Cerebellar cortex (tissue), 1 donor: ENCODE measurements around the gene IRX2.
A peak's percentile ranks its signal among the peaks of the same experiment; 100 is the strongest.

ENCODE experiments used
- DNase-seq: peaks from one replicate; pipeline ENCODE4 v3.0.0-alpha.2; 2015; ENCODE audit warnings: low spot score

The IRX2 gene

DNA sequence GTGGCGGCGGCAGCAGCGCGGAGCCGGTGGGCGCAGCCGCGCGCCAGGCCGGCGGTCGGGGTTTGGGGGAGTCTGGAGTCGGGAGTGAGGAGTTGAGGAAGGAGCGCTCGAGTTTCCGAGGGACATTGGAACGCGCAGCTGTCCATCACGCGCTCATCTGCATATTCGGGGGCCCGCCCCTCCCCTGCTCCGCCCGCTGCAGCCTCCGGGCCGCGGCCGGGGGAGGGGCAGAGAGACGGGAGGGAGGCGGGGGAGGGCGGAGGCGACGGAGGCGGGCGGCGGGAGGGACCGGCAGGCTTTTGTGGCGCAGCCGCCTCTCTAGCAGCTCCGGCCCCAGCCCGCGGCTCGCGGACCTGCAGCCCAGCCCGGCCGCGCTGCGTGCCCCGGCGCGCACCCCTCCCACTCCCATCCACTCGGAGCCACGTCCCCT lies at the start of gene IRX2:
TSS of gene IRX2 (minus strand) at position 86 of the 430 bp plus-strand sequence. CDS start 264 bp downstream, outside the sequence.
- DNase-seq, result peak; percentile 18

DNA sequence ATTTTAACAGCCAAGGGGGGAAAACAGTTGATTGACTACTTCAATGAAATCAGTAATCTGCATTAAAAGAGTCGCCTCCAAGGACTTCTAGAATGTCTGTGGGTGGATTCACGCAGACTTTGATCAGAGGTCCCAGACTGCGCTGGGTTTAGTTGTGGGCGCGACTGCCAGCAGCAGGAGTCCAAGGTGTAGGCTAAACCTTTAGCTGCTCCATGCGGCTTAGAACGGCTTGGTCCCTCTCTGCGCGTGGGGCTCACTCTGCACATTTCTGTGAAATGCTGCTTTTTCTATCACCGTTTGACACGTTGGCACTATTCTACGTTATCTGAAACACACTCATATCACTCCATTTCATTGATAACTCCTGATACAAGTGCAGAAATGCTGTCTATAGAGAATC lies 48.6 kb upstream of the IRX2 start:
- no peak for DNase-seq

DNA sequence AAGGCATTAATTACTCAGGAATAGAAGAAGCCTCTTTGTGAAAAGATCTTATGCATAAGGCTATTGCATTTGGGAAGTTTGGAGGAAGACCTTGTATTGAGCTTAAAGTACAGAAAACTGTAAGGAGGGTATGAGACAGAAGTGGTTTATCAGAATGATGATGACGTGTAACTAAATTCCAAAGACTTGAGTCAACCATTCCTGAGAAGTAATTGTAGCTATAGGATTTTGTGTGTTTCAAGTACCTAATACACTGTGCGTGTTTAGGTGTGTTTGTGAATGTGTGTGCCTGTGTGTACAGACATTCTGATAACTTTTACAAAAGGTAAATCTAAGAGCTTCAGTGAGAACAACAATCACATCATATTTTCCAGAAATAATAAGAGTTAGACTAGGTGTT lies 46.5 kb upstream of the IRX2 start:
- DNase-seq, result no peak

DNA sequence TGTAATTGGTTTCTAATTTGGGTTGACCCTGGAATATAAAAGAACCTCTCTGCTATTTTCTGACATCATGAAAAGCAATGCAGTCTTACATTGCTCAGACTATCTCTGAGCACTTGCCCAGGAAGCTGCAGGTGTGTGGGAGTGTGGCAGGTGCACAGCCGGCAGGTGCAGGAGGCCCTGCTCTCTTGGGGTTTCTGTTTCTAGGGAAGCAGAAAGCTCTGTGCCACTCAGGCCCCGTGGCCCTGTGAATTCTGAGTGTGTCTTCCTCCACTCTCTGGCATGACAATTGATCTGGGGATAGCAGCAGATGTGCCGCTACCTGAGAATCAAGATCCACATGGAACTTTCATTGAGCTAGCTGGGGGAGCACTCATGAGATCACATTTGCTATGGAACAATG lies 45.7 kb upstream of the IRX2 start:
- no peak for DNase-seq

DNA sequence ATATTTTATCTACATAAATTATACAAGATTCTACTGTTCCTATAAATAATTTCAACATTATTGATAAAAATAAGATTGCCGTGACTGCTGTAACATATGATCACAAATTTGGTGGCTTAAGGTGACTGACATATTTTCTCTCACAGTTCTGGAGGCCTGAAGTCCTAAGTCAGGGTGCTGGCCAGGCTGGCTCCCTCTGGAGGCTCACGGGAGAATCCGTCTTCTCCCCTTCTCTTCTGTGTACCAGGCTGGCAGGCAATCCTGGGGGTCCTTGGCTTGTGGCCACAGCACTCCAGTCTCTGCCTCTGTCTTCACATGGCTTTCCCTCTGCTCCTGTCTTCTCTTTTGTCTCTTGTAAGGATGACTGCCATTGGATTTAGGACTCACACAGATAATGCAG lies 31.7 kb upstream of the IRX2 start:
- no peak for DNase-seq

DNA sequence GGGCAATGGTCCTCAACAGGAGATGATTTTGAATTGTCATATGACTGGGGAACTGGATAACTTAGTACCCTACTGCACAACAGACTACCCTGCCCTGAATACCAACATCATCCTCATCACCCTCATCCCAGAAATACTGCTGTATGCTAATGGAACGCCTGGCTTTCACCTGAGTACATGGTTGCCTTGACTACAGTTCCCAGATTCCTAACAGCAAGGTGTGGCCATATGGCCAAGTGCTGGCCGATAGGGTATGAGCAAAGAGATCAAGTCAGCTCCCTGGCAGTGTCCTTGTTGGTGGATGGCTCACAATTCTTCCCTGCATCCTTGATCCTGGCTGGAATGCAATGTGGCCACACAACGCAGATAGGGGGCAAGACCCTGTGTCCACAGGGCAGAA lies 31.2 kb upstream of the IRX2 start:
- no peak for DNase-seq

DNA sequence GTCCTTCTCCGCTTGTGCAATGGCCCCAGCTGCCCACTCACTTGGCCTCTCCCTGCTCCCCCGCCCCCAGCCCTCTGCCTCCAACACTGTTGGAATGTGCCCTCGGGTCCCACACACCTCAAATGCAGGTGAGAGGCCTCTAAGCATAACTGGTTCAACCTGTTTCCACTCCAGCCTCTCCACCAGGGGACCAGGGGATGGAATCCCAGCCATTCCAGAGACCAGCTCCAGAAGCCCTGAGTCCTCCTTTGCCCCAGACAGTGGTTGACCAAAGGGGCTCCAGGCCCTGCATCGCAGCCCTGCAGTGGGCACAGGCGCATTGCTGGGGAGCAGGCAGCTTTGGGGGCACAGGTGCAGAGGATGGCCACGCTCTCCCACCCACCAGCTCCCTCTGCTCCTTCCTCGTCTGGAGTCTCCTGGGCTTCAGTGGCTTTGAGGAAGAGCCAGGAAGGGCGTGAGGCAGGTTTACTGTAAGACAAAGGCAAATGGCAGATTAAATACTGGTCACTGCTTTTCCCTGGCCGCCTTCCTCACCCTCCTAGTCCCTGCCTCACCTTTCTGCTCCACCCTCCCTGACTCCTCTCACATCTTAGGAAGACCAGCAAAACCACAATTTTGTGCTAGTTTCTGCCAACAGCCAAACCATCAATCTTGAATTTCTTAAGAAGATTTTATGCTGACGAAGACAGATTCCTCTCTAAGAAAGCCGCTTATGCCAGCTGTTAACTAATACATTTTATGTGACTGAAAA lies 29.1 kb upstream of the IRX2 start:
- DNase-seq, result no peak

DNA sequence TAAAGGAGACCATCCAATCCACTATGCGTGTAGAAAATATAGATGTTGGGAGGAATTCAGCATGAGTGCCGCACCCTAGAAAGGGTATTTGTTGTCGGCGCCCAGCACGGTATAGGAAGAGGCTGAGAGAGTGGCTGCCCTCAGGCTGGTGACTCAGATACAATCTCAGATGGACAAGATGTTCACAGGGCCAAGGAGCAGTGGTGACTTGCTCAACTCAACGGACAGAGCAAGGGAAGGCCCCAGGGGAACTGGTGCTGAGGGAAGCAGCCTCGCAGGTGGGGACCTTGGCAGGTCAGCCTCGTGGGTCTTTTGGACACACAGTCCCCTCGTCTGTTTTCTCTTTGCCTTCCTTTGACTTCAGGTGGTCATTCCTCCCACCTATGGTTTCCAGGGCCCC lies 28.0 kb upstream of the IRX2 start:
- DNase-seq, result no peak

DNA sequence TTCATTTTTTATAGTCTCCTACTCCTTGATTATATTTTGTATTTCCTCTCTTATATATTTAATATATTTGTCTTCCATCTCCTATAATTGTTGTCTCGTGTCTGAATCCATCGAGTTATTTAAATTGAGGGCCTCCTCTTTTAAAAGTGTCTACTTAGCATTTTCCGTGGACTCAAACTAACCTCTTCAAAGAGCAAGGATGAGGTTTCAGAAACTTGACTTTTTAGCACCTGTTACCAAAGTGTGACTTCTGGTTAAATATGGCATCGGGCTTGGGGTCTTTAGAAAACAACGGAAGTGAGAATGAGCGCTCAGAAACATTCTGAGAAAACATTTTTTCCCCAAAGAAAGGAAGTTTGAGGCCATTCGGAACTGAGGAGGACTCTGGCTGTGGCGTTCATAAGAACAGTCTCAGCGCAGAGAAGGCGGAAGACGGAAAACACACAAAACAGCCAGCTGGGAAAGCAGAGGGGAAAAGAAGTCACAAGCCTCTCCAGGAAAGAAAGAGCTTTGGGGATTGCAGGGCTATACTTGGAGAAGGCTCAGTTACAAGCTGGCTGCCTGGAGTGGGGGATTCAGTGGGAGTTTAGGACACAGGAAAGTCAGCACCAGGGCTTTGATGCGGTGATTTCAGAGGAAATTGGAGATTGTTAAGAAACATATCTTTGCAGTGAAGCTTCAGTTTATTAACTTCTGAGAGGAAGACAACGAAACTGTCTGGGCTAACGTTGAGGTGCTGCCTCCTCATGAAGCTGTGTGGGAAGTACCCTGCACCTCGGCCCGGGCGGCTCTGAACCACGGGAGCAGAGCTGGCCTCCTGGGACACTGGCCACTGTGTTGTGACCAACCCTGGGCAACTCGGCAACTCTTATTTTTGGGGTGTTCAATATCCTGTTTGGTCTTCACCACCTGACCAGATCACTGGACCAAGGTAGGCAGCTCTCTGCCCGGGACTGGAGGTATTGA lies 25.1 kb upstream of the IRX2 start:
- DNase-seq, result no peak

DNA sequence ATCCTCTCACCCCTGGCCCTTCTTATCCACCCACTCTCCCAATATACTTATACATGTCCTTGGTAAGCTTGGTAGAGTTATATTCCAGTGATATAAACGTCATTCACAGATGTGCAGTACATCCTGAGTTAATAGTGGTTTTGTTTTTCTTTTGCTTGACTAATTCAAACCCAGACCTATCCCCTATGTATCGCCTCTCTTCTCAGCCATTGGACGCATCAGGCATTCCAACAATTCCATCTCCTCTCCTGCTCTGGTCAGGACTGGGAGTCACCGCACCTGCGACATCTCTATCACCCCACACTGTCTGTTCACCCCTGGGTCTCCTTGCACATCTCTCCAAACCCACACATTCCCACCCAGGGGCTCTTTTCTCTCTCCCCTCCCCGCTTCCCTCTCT lies 21.9 kb upstream of the IRX2 start:
- no peak for DNase-seq

DNA sequence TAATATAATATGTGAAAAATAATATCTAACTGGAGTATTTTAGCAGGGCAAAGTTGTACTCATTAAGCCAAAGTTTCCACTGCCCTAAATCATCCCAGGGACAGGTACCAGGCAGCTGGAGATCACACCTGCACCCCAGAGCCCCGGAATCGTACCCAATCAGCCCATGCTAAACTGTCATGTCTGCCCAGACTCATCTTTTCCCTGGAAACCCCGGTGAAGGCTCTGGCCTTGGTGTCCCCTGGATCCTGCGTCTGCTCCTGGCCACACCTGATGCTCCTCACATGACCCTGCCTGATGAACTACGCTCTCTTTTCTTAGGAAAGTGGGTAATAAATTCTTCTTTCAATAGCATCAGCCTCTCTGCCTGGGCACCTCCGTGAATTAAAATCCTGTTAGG lies 15.6 kb upstream of the IRX2 start:
- no peak for DNase-seq

DNA sequence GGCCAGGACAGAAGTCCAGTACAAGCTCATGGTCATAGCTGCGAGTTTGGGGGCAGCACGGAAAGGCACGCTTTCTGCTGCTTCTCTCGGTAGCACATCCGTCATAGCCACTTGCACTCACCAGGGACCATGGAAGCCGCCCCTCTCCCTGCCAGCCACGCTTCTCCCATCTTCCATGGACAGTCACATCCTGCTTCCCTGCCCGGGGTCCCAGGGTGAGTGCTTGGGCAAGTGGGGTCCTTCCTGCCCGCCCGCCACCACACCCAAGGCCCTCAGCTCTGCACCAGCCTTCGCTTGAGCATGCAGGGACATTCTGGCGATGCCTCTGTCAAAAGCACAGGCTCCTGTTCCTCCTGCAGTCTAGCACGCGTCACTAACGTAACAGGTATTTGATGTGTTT lies 13.1 kb upstream of the IRX2 start:
- no peak for DNase-seq

DNA sequence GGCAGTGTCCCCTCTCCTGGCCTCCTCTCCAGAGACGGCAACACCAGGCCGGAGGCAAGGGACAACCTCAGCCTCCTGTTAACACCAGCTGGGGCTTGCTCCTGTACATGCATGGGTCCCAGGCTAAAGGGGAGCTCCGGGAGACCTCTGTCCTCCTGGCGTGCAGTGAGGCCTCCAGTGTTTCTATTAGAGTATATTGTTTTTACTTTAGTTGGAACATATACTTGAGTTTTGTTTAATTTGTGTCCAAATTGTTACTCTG lies 12.0 kb upstream of the IRX2 start:
- DNase-seq, result no peak

DNA sequence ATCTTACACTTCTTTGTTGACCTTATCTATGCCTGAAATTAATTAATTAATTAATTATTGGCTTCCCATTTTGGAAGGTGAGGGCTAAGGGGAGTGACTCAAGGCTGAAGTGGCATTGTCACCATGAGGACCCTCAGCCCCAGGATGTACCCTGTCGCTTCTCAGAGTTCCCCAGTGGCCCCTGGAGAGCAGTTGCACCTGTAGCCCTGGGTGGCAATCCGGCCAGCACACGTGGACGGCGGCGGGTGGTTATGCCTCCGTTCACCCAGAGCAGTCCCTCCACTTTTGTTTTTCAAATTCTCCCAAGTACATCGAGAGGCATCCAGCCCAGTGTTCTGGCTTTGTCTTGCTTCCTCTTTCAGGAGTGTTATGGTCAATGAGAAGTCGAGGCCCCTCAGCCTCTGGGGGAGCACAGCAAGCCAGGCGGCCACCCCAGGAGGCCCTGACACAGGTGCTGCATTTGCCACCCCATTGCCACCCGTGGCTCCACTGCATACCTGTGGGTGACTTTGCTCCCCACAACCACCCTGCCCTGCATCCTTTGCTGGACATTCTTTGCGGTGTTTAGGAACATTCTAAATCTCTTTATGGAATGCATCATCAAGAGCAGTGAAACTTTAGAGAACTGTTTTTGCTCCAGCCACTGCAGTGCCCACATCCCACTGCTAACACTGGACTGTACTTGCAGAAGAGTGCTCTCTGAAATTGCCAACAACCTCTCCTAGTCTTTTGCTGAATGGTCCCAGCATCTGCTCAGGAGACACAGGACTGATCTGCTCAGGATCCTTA lies 11.5 kb upstream of the IRX2 start:
- no peak for DNase-seq

DNA sequence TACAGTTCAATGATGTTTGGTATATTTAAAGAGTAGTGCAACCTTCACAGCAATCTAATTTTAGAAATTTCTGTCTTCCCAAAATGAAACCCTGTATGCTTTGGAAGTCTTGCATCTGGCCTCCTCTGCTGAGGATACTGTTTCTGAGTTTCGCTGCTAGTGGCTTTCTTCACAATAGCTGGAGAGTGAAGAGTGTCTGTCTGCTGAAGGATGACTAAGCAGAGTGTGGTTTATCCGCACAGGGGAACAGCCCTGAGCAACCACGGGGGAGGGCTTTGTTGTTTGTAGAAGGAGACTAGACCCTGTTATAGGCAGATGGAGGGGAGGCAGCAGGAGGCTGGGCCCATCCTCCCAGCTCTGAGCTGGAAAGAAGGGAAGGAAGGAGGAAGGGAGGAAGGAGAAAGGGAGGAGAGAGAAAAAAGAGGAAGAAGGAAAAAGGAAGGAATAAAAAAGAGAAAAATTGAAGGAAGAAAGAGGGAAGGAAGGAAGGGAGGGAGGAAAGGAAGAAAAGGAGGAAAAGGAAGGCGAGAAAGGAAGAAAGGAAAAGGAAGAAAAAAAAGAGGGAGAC lies 10.5 kb upstream of the IRX2 start:
- DNase-seq, result no peak

DNA sequence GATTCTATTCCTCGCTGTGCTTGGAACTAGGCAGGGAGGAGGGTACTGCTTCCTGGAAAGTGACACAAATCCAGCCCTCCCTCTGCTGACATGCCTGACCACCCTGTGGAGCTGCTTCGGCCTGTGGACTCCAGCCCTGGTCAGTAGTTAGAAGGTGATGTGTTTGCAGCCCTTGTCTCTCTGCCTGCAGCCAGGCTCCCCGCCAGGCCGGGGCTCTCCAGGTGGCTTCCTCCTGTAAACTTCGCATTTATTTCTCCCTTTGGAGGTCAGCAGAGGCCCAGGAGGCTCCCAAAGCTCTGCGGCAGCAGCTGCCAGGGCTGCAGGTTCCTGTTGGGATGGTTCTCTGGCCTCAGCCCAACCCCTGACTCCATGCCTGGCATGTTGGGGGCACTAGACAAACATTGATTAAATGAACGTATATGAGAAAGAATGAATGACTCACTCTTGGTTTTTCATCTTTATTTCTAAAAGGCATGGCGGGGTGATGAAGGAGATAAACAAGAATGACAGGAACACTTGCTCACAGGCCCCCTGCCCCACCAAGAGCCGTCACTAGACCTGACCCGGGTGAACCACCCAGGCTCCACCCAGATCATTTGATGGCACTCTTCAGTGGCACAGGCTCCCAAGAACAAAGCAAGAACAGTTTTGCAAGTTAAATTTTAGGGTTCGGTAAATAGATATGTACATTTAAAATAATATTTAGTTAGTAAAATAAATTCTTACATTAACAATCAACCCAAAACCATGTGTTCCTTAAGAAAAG lies 8.4 kb upstream of the IRX2 start:
- no peak for DNase-seq

DNA sequence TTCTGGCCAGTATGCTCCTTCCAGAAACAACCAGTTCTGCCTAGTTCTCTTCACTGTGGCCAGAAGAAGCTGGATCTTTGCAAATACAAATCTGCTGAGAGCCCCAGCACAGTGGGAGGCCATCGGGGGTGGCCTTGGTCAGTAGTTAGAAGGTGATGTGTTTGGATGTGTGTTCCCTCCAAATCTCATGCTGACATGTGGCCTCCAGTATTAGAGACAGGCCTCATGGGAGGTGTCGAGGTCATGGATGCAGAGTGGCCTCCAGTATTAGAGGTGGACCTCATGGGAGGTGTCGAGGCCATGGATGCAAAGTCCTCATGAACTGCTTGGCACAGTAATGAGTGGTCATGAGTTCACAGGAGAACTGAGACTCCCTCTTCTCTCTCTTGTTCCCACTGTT lies 7.6 kb upstream of the IRX2 start:
- DNase-seq, result no peak

DNA sequence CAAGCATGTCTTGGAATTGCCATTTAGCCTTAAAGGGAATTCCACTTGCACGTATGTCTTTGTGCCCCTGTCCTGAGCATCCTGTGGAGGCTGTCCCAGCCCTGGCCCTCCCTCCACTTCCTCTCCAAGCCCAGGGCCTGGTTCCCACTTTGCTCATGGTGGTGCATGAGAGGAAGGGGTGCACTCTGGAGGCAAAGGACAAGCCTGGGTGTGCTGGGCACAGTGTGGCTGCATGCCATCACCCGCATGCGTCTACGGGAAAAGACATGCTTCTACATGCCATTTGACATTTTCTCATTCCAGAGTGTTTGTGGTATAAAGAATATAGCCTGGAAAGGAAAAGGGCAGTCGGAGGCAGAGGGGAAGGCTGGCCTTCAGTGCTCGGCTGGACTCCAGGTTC lies 7.2 kb upstream of the IRX2 start:
- DNase-seq, result no peak

DNA sequence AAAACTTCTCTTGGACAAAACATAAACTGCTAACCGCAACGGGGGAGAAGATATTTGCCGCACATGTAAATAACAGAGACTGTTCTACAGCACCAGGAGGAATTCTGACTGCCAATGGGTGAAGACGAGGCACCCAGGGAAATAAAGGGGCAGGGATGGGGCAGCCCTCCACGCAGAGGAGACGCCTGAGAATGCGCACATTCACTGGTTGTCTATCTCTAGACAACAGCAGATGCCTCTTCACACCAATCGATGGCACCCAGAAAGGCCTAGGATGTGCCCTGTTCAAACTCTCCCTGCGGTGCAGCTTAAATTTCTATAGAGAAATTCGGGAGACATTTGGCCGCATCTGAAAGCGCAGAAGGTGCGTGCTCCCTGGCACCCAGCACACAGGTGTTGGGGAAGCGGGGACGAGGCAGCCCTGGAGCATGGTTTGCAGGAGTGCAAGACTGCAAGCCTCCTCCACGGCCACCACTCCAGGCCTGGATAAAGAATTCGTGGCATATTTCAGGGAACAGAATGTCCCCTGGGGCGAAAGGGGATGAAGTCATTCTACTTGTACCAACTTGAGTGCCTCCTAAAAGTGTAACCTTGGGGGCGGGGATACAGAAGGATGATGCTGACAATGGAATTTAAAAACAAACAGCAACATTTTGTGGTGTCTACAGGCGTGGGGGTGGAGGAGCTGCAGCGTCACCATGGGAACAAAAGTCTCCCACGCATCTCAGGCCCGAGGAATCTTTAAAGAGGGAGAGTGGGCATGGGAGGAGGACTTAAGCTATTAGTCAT lies 6.3 kb upstream of the IRX2 start:
- DNase-seq, result no peak

DNA sequence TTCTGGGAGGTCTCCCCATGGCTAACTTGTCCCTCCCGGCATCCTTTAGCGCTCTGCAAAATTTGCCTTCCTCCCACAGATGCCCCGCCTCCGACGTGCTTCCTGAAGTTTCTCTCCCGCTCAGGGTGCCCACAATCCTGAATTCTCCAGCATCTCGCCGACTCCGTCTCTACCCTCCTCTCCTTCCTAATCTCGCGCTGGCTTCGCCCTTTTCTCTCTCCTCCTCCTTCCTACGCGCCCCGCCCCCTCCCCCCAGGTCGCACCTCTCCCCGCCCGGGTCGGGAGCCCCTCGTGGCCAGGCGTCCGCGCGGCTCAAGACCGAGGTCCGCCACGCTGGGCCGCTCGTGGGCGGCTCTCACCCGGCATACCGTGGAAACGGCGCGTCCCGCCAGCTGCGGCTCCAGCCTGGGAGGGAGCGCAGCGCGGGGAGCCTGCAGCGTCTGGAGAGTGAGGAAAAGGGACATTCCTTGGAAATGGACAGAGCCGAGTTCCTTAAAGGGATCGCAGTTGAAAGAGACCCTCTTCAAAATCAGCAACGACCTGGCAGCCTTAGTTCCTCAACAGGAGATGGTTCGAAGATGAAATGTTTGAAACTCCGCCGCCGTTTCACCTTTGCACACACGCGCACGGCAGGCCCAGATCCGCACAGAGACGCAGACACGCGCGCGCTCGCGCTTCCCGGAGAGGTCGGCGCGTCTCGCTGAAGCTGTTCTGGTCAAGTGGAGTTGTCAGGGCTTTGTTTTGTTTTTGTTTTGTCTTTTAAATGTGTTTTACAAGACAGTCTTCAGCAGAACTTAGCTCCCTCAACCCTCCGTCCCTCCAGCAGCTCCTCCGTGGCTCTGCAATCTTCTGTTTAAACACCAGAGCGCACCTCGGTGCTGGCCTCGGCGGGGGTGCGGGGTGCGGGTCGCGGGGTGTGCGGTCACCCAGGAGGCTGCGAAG lies 5.0 kb upstream of the IRX2 start:
- no peak for DNase-seq
